ENCODE data around the gene TNP1. TPM values are rescaled to one million over a fixed set of nuclear protein-coding genes. Genes with fewer than 3 reads are reported as not detected.

TNP1 gene
- total and polyA plus RNA-seq, 4 donors, result not detected

- Histone ChIP-seq H3K27ac (ENCODE audit: low read depth in 1 of 2, low read length in 2 of 2) (no peak overlapping the region), H3K4me3 (ENCODE audit: low read depth in 1 of 3, low read length in 3 of 3) (no peak overlapping the region), H3K4me1 (ENCODE audit: control insufficient read depth in 4 of 4, insufficient read depth in 4 of 4, low read length in 3 of 4) (peaks cover 3 to 17% (median 10%) of the 10 kb centered on the region in 4 donors), H3K9ac (ENCODE audit: low read depth in 1 of 2, low read length in 2 of 2) (no peak overlapping the region), H3K36me3 (ENCODE audit: control insufficient read depth in 4 of 4, insufficient read depth in 3 of 4, low read depth in 1 of 4, low read length in 3 of 4) (no peaks in the 10 kb centered on the region), H3K9me3 (ENCODE audit: control insufficient read depth in 4 of 4, low read length in 3 of 4) (no peaks in the 10 kb centered on the region), H3K27me3 (ENCODE audit: control insufficient read depth in 4 of 4, insufficient read depth in 4 of 4, low read length in 3 of 4) (no peaks in the 10 kb centered on the region)
- no peak for DNase-seq (ENCODE audit: low spot score)
- 91% methylated on average over 3 of the region's 3 CpGs for WGBS
- no peak for TF ChIP-seq JUND (IDR thresholded peaks at IDR 0.05)
- TF ChIP-seq FOXA1 (IDR thresholded peaks at IDR 0.05), result no peak
These were observed 39.2 kb downstream of the TNP1 start for GRCh38 chr2:216820709-216821108.

- H3K27ac ChIP-seq (ENCODE audit: low read depth in 1 of 2, low read length in 2 of 2), result no peak overlapping the region
- H3K27me3 ChIP-seq (ENCODE audit: control insufficient read depth in 4 of 4, insufficient read depth in 4 of 4, low read length in 3 of 4), result no peaks in the 10 kb centered on the region
- H3K9me3 ChIP-seq (ENCODE audit: control insufficient read depth in 4 of 4, low read length in 3 of 4), result no peaks in the 10 kb centered on the region
- H3K9ac ChIP-seq (ENCODE audit: low read depth in 1 of 2, low read length in 2 of 2), result no peak overlapping the region
- no peak overlapping the region for H3K4me3 ChIP-seq (ENCODE audit: low read depth in 1 of 3, low read length in 3 of 3)
- 94% methylated on average over 8 of the region's 8 CpGs for WGBS
- DNase-seq (ENCODE audit: low spot score), result no peak
- H3K36me3 ChIP-seq (ENCODE audit: control insufficient read depth in 4 of 4, insufficient read depth in 3 of 4, low read depth in 1 of 4, low read length in 3 of 4), result no peaks in the 10 kb centered on the region
- TF ChIP-seq JUND (IDR thresholded peaks at IDR 0.05) (no peak), GABPA (IDR thresholded peaks at IDR 0.05 in 1 of 2, conservative IDR thresholded peaks at IDR 0.05 in 1 of 2) (no peak), RAD21 (IDR thresholded peaks at IDR 0.05) (no peak), YY1 (IDR thresholded peaks at IDR 0.05) (no peak), SP1 (IDR thresholded peaks at IDR 0.05) (no peak), FOXA2 (IDR thresholded peaks at IDR 0.05) (no peak), NR2F2 (IDR thresholded peaks at IDR 0.05) (no peak), TAF1 (conservative IDR thresholded peaks at IDR 0.05) (no peak), RXRA (IDR thresholded peaks at IDR 0.05) (no peak), EGR1 (IDR thresholded peaks at IDR 0.05; ENCODE audit: low read depth in 2 of 2) (no peak), HNF4G (IDR thresholded peaks at IDR 0.05) (no peak), CTCF (IDR thresholded peaks at IDR 0.05; ENCODE audit: low read depth, low read length, missing input control) (no peak)
- H3K4me1 ChIP-seq (ENCODE audit: control insufficient read depth in 4 of 4, insufficient read depth in 4 of 4, low read length in 3 of 4), result peaks cover 3 to 17% (median 10%) of the 10 kb centered on the region in 4 donors
These were observed 40.1 kb downstream of the TNP1 start for GRCh38 chr2:216819766-216820165.

- Histone ChIP-seq H3K36me3 (ENCODE audit: control insufficient read depth in 4 of 4, insufficient read depth in 3 of 4, low read depth in 1 of 4, low read length in 3 of 4) (no peaks in the 10 kb centered on the region), H3K27ac (ENCODE audit: low read depth in 1 of 2, low read length in 2 of 2) (no peak overlapping the region), H3K4me3 (ENCODE audit: low read depth in 1 of 3, low read length in 3 of 3) (no peak overlapping the region), H3K9me3 (ENCODE audit: control insufficient read depth in 4 of 4, low read length in 3 of 4) (no peaks in the 10 kb centered on the region), H3K4me1 (ENCODE audit: control insufficient read depth in 4 of 4, insufficient read depth in 4 of 4, low read length in 3 of 4) (peaks cover 3 to 17% (median 10%) of the 10 kb centered on the region in 4 donors), H3K9ac (ENCODE audit: low read depth in 1 of 2, low read length in 2 of 2) (no peak overlapping the region), H3K27me3 (ENCODE audit: control insufficient read depth in 4 of 4, insufficient read depth in 4 of 4, low read length in 3 of 4) (no peaks in the 10 kb centered on the region)
- TF ChIP-seq HNF4A (conservative IDR thresholded peaks at IDR 0.05) (peak; percentile 71 to 78), SP1 (IDR thresholded peaks at IDR 0.05) (peak; percentile 62), MAX (IDR thresholded peaks at IDR 0.05) (peak; percentile 52), RAD21 (IDR thresholded peaks at IDR 0.05) (peak; percentile 18 to 31), FOXA2 (IDR thresholded peaks at IDR 0.05) (peak; percentile 18), YY1 (IDR thresholded peaks at IDR 0.05) (peak; percentile 41), HNF4G (IDR thresholded peaks at IDR 0.05) (no peak), EGR1 (IDR thresholded peaks at IDR 0.05; ENCODE audit: low read depth in 2 of 2) (no peak), FOXA1 (IDR thresholded peaks at IDR 0.05) (no peak), RXRA (IDR thresholded peaks at IDR 0.05) (peak; percentile 25 to 72)
- DNase-seq (ENCODE audit: low spot score), result no peak
- 27% methylated on average over 3 of the region's 3 CpGs for WGBS
These were observed 40.8 kb downstream of the TNP1 start for GRCh38 chr2:216819055-216819454.
